ENCODE data around the gene TP53.
"Not testable (repeated sequence)": the region's sequence is repeated elsewhere in the genome, so short reads cannot be mapped to it uniquely, and the experiment has no call there.

Gene TP53

DNA sequence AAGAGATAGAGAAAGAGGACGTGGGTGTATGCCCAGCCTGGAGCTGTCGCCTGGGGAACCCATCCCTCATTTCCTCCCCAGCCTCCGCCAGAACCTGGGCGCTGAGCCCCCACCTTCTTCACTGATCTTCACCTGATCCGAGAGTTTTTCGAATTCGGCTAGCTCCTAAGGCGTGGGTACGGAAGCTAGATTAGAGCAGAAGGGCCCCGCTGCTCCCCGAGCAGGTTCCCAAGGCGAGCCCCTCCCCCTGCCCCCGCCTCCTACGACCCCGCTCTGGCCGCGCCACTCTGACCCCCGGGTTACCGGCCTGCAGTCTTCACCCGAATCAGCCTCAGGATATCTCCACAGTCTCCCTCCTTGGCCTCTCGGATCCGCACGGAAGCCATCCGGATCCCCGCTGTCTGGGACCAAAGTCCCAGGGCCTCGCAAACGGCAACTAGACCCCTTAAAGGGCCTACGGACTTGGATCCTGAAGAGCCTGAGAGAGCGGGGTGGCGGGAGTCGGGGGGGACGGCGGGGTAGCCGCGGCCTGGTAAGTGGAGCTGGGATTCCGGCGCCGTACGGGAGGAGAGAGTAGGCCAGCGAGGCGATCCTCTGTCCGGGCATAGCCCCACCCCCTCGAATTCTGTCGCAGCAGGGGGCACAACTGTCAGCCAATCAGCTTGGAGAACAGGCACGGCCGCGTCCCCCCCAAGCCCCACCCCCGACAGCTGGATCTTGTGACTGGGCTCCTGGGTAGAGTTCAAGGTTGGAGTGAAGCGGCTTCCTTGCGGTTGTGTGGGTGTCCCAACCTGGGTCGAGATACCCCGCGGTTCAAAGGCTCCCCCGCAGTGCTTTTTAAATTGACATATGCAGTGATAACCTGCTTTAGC lies 59.8 kb downstream of the TP53 start, which contains the start of gene SAT2:
TSS of gene SAT2 (minus strand) at position 572 of the 872 bp plus-strand sequence. CDS start at position 386, 186 bp downstream.
- peaks cover 9% of the 10 kb centered on the region for H3K79me2 ChIP-seq (ENCODE audit: control insufficient read depth, insufficient read depth, low read length, unreplicated experiment)
- peak within 1 kb of the TSS; percentile 75 for H3K27ac ChIP-seq (ENCODE audit: low read depth, low read length)
- H3K36me3 ChIP-seq (ENCODE audit: insufficient read depth, low read length): no peaks in the 10 kb centered on the region
- H3K4me1 ChIP-seq (ENCODE audit: control insufficient read depth, insufficient read depth, low read length, unreplicated experiment): no peaks in the 10 kb centered on the region
- H3K27me3 ChIP-seq (ENCODE audit: insufficient read depth, low read length): no peaks in the 10 kb centered on the region
- peak within 1 kb of the TSS; percentile 98 for H2AFZ ChIP-seq (ENCODE audit: low read length, unreplicated experiment)
- peak within 1 kb of the TSS; percentile 100 for H3K4me3 ChIP-seq (ENCODE audit: low read depth, low read length)

DNA sequence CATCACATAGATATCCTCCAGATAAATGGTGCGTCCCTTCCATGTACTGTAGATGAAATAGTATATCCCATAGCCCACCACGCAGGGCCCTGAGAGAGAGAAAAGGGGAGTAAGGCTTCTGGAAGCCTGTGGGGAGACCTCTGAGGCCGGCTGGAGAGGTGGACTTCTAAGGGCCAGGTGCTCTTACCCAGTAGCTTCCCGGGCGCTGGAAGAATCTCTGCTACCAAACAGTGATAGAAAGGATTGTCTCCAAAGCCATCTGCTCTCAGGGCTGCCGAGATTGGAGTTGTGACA lies 60.4 kb downstream of the TP53 start:
- Histone ChIP-seq H3K27ac (ENCODE audit: low read depth, low read length) (no peak overlapping the region), H3K4me3 (ENCODE audit: low read depth, low read length) (peak overlapping the region; percentile 100)

DNA sequence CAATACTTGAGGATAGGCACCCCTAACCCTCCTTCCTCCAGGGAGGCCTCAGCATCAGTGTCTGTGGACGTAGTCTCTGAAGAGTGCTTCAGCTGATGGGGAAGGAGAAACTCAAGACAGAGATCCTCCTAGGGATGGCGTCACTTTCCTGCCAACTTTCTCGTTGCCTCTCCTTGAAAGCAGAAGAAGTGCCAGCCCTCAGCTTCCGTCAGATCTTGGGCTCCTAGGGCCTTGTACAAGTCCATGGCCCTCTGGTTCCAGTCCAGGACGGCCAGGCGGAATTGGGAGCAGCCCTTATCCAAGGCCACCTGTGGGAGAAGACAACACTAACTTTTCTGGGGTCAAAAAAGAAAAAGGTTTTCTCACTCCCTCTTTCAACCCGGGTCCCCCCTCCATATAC lies 61.0 kb downstream of the TP53 start:
- H3K79me2 ChIP-seq (ENCODE audit: control insufficient read depth, insufficient read depth, low read length, unreplicated experiment): peaks cover 9% of the 10 kb centered on the region
- H3K36me3 ChIP-seq (ENCODE audit: insufficient read depth, low read length): no peaks in the 10 kb centered on the region
- no peak overlapping the region for H2AFZ ChIP-seq (ENCODE audit: low read length, unreplicated experiment)
- no peaks in the 10 kb centered on the region for H3K27me3 ChIP-seq (ENCODE audit: insufficient read depth, low read length)
- H3K27ac ChIP-seq (ENCODE audit: low read depth, low read length): no peak overlapping the region
- no peaks in the 10 kb centered on the region for H3K4me1 ChIP-seq (ENCODE audit: control insufficient read depth, insufficient read depth, low read length, unreplicated experiment)
- H3K4me3 ChIP-seq (ENCODE audit: low read depth, low read length): peak overlapping the region; percentile 100

More for the DNA sequence above, 60.4 kb downstream of the TP53 start:
- Histone ChIP-seq H3K36me3 (ENCODE audit: insufficient read depth, low read length) (no peaks in the 10 kb centered on the region), H3K27me3 (ENCODE audit: insufficient read depth, low read length) (no peaks in the 10 kb centered on the region), H3K79me2 (ENCODE audit: control insufficient read depth, insufficient read depth, low read length, unreplicated experiment) (peaks cover 9% of the 10 kb centered on the region), H2AFZ (ENCODE audit: low read length, unreplicated experiment) (peak overlapping the region; percentile 98), H3K4me1 (ENCODE audit: control insufficient read depth, insufficient read depth, low read length, unreplicated experiment) (no peaks in the 10 kb centered on the region)

DNA sequence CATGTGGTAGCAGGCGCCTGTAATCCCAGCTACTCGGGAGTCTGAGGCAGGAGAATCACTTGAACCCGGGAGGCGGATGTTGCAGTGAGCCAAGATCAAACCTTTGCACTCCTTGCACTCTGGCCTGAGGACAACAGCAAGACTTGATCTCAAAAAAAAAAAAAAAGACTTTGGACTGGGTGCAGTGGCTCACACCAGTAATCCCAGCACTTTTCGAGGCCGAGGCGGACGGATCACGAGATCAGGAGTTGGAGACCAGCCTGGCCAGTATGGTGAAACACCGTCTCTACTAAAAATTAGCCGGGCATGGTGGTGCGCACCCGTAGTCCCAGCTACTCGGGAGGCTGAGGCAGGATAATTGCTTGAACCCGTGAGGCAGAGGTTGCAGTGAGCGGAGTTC lies 61.5 kb downstream of the TP53 start:
- H3K79me2 ChIP-seq (ENCODE audit: control insufficient read depth, insufficient read depth, low read length, unreplicated experiment); H2AFZ ChIP-seq (ENCODE audit: low read length, unreplicated experiment); H3K36me3 ChIP-seq (ENCODE audit: insufficient read depth, low read length); H3K4me3 ChIP-seq (ENCODE audit: low read depth, low read length); H3K27me3 ChIP-seq (ENCODE audit: insufficient read depth, low read length); H3K4me1 ChIP-seq (ENCODE audit: control insufficient read depth, insufficient read depth, low read length, unreplicated experiment); H3K27ac ChIP-seq (ENCODE audit: low read depth, low read length): not testable (repeated sequence)

DNA sequence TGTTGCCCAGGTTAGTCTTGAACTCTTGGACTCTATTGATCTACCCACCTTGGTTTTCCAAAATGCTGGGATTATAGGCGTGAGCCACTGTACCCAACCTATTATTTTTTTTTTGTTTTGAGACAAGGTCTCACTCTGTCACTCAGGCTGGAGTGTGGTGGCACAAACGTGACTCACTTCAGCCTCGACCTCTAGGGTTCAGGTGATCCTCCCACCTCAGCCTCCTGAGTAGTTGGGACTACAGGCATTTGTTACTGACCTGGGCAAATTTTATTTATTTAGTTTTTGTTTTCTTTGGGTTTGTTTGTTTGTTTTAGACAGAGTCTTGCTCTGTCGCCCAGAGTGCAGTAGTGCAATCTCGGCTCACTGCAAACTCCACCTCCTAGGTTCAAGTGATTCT lies 63.6 kb downstream of the TP53 start:
- Histone ChIP-seq H3K27ac (ENCODE audit: low read depth, low read length) (no peak overlapping the region), H3K27me3 (ENCODE audit: insufficient read depth, low read length) (no peaks in the 10 kb centered on the region), H3K36me3 (ENCODE audit: insufficient read depth, low read length) (no peaks in the 10 kb centered on the region), H2AFZ (ENCODE audit: low read length, unreplicated experiment) (no peak overlapping the region), H3K4me1 (ENCODE audit: control insufficient read depth, insufficient read depth, low read length, unreplicated experiment) (no peaks in the 10 kb centered on the region), H3K4me3 (ENCODE audit: low read depth, low read length) (no peak overlapping the region), H3K79me2 (ENCODE audit: control insufficient read depth, insufficient read depth, low read length, unreplicated experiment) (peaks cover 9% of the 10 kb centered on the region)

DNA sequence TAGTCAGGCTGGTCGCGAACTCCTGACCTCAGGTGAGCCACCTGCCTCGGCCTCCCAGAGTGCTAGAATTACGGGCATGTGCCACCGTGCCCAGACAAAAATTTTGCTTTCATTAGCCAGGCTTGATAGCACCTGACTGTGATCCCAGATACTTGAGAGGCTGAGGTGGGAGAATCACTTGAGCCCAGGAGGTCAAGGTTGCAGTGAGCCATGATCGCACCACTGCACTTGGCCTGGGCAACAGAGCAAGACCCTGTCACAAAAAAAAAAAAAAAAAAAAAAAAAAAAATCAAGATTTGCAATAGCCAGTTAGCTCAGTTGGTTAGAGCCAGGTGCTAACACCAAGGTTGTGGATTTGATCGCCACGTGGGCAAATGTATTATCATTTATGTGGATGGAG lies 66.5 kb downstream of the TP53 start:
- H3K4me3 ChIP-seq (ENCODE audit: low read depth, low read length): no peak overlapping the region
- H2AFZ ChIP-seq (ENCODE audit: low read length, unreplicated experiment): no peak overlapping the region
- H3K79me2 ChIP-seq (ENCODE audit: control insufficient read depth, insufficient read depth, low read length, unreplicated experiment): no peaks in the 10 kb centered on the region
- H3K27me3 ChIP-seq (ENCODE audit: insufficient read depth, low read length): no peaks in the 10 kb centered on the region
- no peak overlapping the region for H3K27ac ChIP-seq (ENCODE audit: low read depth, low read length)
- H3K4me1 ChIP-seq (ENCODE audit: control insufficient read depth, insufficient read depth, low read length, unreplicated experiment): no peaks in the 10 kb centered on the region
- H3K36me3 ChIP-seq (ENCODE audit: insufficient read depth, low read length): no peaks in the 10 kb centered on the region

DNA sequence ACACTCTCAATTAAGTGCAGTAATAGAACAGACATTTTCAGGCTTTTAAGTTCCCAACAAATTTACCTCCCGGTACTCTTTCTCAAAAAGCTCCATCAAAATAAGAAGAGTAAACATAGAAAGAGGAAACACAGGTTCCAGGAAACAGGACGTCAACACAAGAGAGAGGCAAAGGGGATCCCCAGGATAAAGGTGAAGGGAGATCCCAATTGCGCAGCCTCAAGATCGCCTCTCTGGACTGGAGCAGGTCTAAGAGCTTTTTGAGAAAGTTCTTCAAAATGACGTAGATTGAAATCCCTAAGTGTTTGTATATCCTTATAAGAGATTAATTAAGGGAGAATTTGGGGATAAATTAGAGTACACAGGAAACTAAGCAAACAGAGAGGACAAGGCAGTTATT lies 68.7 kb downstream of the TP53 start:
- Histone ChIP-seq H3K27me3 (ENCODE audit: insufficient read depth, low read length) (no peaks in the 10 kb centered on the region), H2AFZ (ENCODE audit: low read length, unreplicated experiment) (no peak overlapping the region), H3K4me3 (ENCODE audit: low read depth, low read length) (no peak overlapping the region), H3K36me3 (ENCODE audit: insufficient read depth, low read length) (no peaks in the 10 kb centered on the region), H3K79me2 (ENCODE audit: control insufficient read depth, insufficient read depth, low read length, unreplicated experiment) (peaks cover 8% of the 10 kb centered on the region), H3K4me1 (ENCODE audit: control insufficient read depth, insufficient read depth, low read length, unreplicated experiment) (peaks cover 2% of the 10 kb centered on the region), H3K27ac (ENCODE audit: low read depth, low read length) (no peak overlapping the region)

Data from ACC112 (cell line).